Natural killer cell (primary cell): ENCODE measurements around the gene CCDC9B. TPM values are rescaled to one million over a fixed set of nuclear protein-coding genes. Genes with fewer than 3 reads are reported as not detected.

Experiments
- ATAC-seq, 3 donors: fragments of 150-1000 bp in 2 of 3; fragments of 200-7000 bp in 1 of 3; cut with Tn5 transposase; 1 replicate in 1 of 3; 2 replicates in 2 of 3; pipeline ENCODE4 v1.10.0; 2021; ENCODE audit warnings: mild to moderate bottlenecking in 2 of 3, moderate library complexity in 2 of 3
- DNase-seq, 2 donors: peaks; one replicate each; pipeline versions ENCODE4 v3.0.0 to v3.0.0-alpha.2; 2013 to 2021; ENCODE audit warnings: mixed read lengths in 1 of 2
- H3K27ac ChIP-seq: one replicate; pipeline ENCODE4 v1.5.1; 2013; ENCODE audit warnings: mild to moderate bottlenecking, low read length
- H3K27me3 ChIP-seq: one replicate; pipeline ENCODE4 v1.6.1; 2013; ENCODE audit warnings: low read length; ENCODE audit not compliant: control insufficient read depth, insufficient read depth
- H3K36me3 ChIP-seq: one replicate; pipeline ENCODE4 v1.6.1; 2013; ENCODE audit warnings: low read length; ENCODE audit not compliant: control insufficient read depth, insufficient read depth
- H3K4me1 ChIP-seq: one replicate; pipeline ENCODE4 v1.6.1; 2013; ENCODE audit warnings: low read length; ENCODE audit not compliant: control insufficient read depth, insufficient read depth
- H3K4me3 ChIP-seq: one replicate; pipeline ENCODE4 v1.5.1; 2013; ENCODE audit warnings: low read length
- H3K9me3 ChIP-seq: one replicate; pipeline ENCODE4 v1.6.1; 2013; ENCODE audit warnings: low read length; ENCODE audit not compliant: control insufficient read depth, insufficient read depth
- H3K27ac Mint-ChIP-seq, 2 donors: one replicate each; pipeline ENCODE4 v1.8.0; 2022; ENCODE audit warnings: mild to moderate bottlenecking in 2 of 2, mixed read lengths in 2 of 2, moderate library complexity in 1 of 2
- H3K27me3 Mint-ChIP-seq, 2 donors: one replicate each; pipeline ENCODE4 v1.8.0; 2022; ENCODE audit warnings: low read depth in 2 of 2, mixed read lengths in 2 of 2
- H3K36me3 Mint-ChIP-seq: one replicate; pipeline ENCODE4 v1.8.0; 2022; ENCODE audit warnings: mixed read lengths
- H3K4me1 Mint-ChIP-seq, 2 donors: one replicate each; pipeline ENCODE4 v1.8.0; 2022; ENCODE audit warnings: mixed read lengths in 2 of 2
- H3K4me3 Mint-ChIP-seq: one replicate; pipeline ENCODE4 v1.8.0; 2022; ENCODE audit warnings: mild to moderate bottlenecking, moderate library complexity, mixed read lengths
- H3K9me3 Mint-ChIP-seq, 2 donors: one replicate each; pipeline ENCODE4 v1.8.0; 2022; ENCODE audit warnings: mixed read lengths in 2 of 2
- WGBS: methylation state at CpG from one replicate; pipeline ENCODE4 v1.1.7; 2013; ENCODE audit warnings: missing lambda C conversion rate; ENCODE audit not compliant: insufficient coverage; 5-methylcytosine and 5-hydroxymethylcytosine counted together
- intact Hi-C: fragments of 100-400 bp; cut with micrococcal nuclease; formaldehyde crosslinking; loops from one replicate; pipeline ENCODE4 v1.14.2; 2022
- total RNA-seq, 4 donors: library from RNA; stranded (reverse); fragments of 120-200 nt in 1 of 4; gene quantifications; one replicate each; pipeline versions ENCODE4 v1.2.3 to v1.2.4, GENCODE V29; 2013 to 2022
- TF ChIP-seq, protein P1 (sequence below): fragments of 200-600 bp; IDR thresholded peaks from one replicate; pipeline ENCODE4 v1.8.0; 2022; ENCODE audit warnings: antibody characterized with exemption

Gene CCDC9B
- total RNA-seq, 3 donors from 2014 or later (not counting 1 experiment from before 2014, with no cell fraction given): 4.4 to 5.3 (median 4.7) TPM

DNA sequence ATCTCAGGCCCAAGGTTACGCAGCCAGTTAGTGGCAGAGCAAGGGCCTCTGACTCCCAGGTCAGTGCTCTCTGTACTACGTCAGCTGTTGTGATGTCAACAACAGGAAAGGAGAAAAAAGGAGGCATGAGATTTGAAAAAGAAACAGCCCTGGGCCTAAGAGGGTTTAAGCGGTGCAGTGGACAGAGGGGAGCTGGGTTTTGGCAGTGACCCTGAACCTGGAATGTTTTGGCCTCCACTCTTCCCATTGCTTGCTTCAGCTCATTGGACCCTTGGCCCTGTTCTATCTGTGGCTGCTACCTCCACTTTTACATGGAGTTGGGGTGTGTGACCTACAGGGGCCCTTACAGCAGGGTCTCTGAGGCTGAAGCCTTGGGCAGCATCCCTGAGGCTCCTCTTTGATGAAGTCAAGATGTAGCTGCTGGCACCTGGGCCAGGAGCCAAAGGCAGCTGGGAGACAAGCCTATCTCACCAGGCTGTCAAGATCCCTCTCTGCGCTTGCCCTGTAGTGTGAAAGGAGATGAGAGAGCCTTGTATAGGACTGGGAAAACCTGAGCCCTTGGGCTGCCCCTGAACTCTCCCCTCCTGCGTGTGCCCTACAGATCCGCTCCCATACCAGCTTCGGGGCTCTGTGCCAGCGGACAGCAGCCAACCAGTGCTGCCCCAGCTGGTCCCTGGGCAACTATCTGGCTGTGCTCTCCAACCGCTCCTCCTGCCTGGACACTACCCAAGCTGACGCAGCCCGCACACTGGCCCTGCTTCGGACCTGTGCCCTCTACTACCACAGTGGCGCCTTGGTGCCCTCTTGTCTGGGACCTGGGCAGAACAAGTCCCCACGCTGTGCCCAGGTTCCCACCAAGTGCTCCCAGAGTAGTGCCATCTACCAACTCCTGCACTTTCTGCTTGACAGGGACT, 26.0 kb upstream of the CCDC9B start:
- peaks cover 18 to 38% of the 10 kb centered on the region in 2 donors for H3K4me1 Mint-ChIP-seq
- no peak overlapping the region for H3K27ac ChIP-seq
- no peaks in the 10 kb centered on the region for H3K27me3 ChIP-seq
- H3K27me3 Mint-ChIP-seq: no peaks in the 10 kb centered on the region
- H3K4me1 ChIP-seq: peaks cover 31% of the 10 kb centered on the region
- no peaks in the 10 kb centered on the region for H3K9me3 Mint-ChIP-seq
- H3K9me3 ChIP-seq: no peaks in the 10 kb centered on the region
- intact Hi-C loops: no loop called here
- peak overlapping the region; percentile 91 for H3K4me3 Mint-ChIP-seq
- H3K27ac Mint-ChIP-seq: peak overlapping the region; percentile 84 to 91
- H3K36me3 ChIP-seq: no peaks in the 10 kb centered on the region
- DNase-seq: no peak
- WGBS: 96% methylated on average over 14 of the region's 14 CpGs
- H3K36me3 Mint-ChIP-seq: no peaks in the 10 kb centered on the region
- ATAC-seq: no peak
- peak overlapping the region; percentile 64 for H3K4me3 ChIP-seq
- TF ChIP-seq, protein P1, sequence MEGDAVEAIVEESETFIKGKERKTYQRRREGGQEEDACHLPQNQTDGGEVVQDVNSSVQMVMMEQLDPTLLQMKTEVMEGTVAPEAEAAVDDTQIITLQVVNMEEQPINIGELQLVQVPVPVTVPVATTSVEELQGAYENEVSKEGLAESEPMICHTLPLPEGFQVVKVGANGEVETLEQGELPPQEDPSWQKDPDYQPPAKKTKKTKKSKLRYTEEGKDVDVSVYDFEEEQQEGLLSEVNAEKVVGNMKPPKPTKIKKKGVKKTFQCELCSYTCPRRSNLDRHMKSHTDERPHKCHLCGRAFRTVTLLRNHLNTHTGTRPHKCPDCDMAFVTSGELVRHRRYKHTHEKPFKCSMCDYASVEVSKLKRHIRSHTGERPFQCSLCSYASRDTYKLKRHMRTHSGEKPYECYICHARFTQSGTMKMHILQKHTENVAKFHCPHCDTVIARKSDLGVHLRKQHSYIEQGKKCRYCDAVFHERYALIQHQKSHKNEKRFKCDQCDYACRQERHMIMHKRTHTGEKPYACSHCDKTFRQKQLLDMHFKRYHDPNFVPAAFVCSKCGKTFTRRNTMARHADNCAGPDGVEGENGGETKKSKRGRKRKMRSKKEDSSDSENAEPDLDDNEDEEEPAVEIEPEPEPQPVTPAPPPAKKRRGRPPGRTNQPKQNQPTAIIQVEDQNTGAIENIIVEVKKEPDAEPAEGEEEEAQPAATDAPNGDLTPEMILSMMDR: no peak

DNA sequence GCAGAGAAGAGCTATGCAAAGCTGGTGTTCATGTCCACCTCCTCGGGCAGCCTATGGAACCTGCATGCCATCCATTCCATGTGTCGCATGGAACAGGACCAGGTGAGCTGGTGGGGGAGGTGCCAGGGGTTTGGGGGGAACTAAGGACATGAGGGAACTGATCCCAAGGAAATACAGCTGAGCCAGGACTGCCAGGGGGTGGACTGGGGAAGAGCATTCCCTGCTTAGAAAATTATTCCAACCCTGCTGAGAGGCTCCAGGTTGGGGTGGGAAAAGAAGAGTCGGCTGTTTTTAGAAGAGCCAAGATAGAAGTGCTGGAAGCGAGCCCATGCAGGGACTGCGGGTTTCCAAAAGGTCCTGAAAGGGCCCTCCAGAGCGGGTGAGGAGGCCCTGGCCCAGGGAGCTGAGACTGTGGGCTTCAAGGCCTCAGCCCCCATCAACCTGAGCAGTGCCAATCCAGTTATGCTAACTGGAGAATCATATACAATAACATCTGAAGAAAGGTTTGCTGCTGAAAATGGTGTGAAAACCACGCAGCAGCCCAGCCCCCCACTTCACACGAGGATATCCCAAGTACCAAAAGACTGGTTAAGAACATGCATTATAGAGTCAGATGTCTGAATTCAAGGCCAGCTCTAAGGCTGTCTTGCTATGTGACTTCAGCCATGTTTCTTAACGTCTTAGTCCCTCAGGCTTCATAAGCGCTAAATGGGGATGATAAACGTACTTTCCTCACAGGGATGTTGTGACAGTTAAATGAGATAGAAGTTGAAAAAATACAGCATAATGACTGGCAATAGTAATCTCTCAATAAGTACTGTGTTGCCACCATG, 25.1 kb upstream of the CCDC9B start:
- H3K27me3 ChIP-seq: no peaks in the 10 kb centered on the region
- H3K27me3 Mint-ChIP-seq: no peaks in the 10 kb centered on the region
- H3K27ac Mint-ChIP-seq: peak overlapping the region in 1 of 2 donors; percentile 45
- H3K4me3 ChIP-seq: no peak overlapping the region
- no peaks in the 10 kb centered on the region for H3K36me3 ChIP-seq
- intact Hi-C loops: no loop called here
- no peaks in the 10 kb centered on the region for H3K9me3 ChIP-seq
- H3K4me3 Mint-ChIP-seq: peak overlapping the region; percentile 35
- no peak for ATAC-seq
- WGBS: 82% methylated on average over 11 of the region's 11 CpGs
- TF ChIP-seq, protein P1: no peak
- H3K4me1 ChIP-seq: peaks cover 31% of the 10 kb centered on the region
- no peak overlapping the region for H3K27ac ChIP-seq
- no peak for DNase-seq
- H3K9me3 Mint-ChIP-seq: no peaks in the 10 kb centered on the region
- peaks cover 18 to 38% of the 10 kb centered on the region in 2 donors for H3K4me1 Mint-ChIP-seq
- no peaks in the 10 kb centered on the region for H3K36me3 Mint-ChIP-seq

DNA sequence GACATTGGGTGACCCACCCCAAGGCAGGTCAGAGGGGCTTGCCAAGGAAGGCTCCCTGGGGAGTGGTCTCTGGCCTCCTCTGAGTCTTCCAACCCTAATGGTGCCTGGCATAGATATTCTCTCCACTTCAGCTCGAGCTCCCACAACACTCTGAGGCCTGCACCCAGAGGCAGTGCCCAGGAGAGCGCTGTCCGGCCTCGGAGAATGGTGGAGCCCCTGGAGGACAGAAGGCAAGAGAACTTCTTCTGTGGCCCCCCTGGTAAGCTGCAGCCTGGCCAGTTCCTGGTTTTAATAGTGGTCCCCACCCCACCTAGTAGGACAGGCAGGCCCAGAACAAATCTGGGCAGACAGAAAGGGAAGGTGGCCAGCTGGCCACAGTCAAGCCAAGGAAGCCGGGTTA, 24.3 kb upstream of the CCDC9B start:
- H3K4me1 Mint-ChIP-seq: peaks cover 18 to 38% of the 10 kb centered on the region in 2 donors
- peak overlapping the region in 1 of 2 donors; percentile 45 for H3K27ac Mint-ChIP-seq
- H3K36me3 Mint-ChIP-seq: no peaks in the 10 kb centered on the region
- H3K4me3 Mint-ChIP-seq: no peak overlapping the region
- intact Hi-C loops: no loop called here
- TF ChIP-seq, protein P1: no peak
- H3K9me3 Mint-ChIP-seq: no peaks in the 10 kb centered on the region
- Histone ChIP-seq H3K36me3 (no peaks in the 10 kb centered on the region), H3K9me3 (no peaks in the 10 kb centered on the region), H3K4me3 (no peak overlapping the region), H3K27ac (no peak overlapping the region), H3K27me3 (no peaks in the 10 kb centered on the region), H3K4me1 (peaks cover 31% of the 10 kb centered on the region)
- DNase-seq (no peak), ATAC-seq (no peak)
- WGBS: 95% methylated on average over 5 of the region's 5 CpGs
- H3K27me3 Mint-ChIP-seq: no peaks in the 10 kb centered on the region
